Epithelial cell of esophagus (primary cell): Measurements from ENCODE around the gene MYO1H.
"Not testable (repeated sequence)": the region's sequence is repeated elsewhere in the genome, so short reads cannot be mapped to it uniquely, and the experiment has no call there.

ENCODE experiments used
- DNase-seq: peaks from one replicate; pipeline ENCODE4 v3.0.0; 2010; ENCODE audit warnings: low read depth
- H3K4me3 ChIP-seq: 2 replicates; pipeline ENCODE4 v1.5.1; 2011; ENCODE audit warnings: mild to moderate bottlenecking, low read length, control low read depth
- CTCF ChIP-seq: IDR thresholded peaks from 2 replicates; pipeline ENCODE4 v1.5.1; 2011; ENCODE audit warnings: low read depth, mild to moderate bottlenecking, low read length, control low read depth, inconsistent platforms; ENCODE audit not compliant: insufficient read depth; ENCODE audit errors: missing control alignments

The MYO1H gene

GRCh38 chr12:109305547-109305946 is 42.2 kb upstream of the MYO1H start:
- no peak for DNase-seq
- TF ChIP-seq CTCF: no peak
- H3K4me3 ChIP-seq: no peak overlapping the region

- no peak for DNase-seq
- no peak for TF ChIP-seq CTCF
- H3K4me3 ChIP-seq: no peak overlapping the region
Measured at GRCh38 chr12:109307051-109307450, 40.6 kb upstream of the MYO1H start.

- no peak for TF ChIP-seq CTCF
- H3K4me3 ChIP-seq: peak within 1 kb of the TSS; percentile 27
- DNase-seq: no peak
Measured at GRCh38 chr12:109308534-109309380, 38.9 kb upstream of the MYO1H start, which contains the start of gene FOXN4. TSS of gene FOXN4 (minus strand) at chr12:109309284. CDS start at chr12:109308321, 963 bp downstream.

GRCh38 chr12:109309381-109310246 is 38.1 kb upstream of the MYO1H start:
- TF ChIP-seq CTCF: no peak
- no peak for DNase-seq
- H3K4me3 ChIP-seq: peak overlapping the region; percentile 27

GRCh38 chr12:109310247-109311125 is 37.2 kb upstream of the MYO1H start:
- no peak for TF ChIP-seq CTCF
- no peak for DNase-seq

GRCh38 chr12:109321294-109321693 is 26.4 kb upstream of the MYO1H start:
- DNase-seq, H3K4me3 ChIP-seq: not testable (repeated sequence)

More at GRCh38 chr12:109310247-109311125, 37.2 kb upstream of the MYO1H start:
- H3K4me3 ChIP-seq: peak overlapping the region; percentile 27

- DNase-seq: no peak
- H3K4me3 ChIP-seq: no peak overlapping the region
- no peak for TF ChIP-seq CTCF
Measured at GRCh38 chr12:109329003-109329402, 18.7 kb upstream of the MYO1H start.
